ENCODE data around the gene ZNF644.

GRCh38 chr1:90936061-90936460 is 85.8 kb downstream of the ZNF644 start:
- TF ChIP-seq CTCF (IDR thresholded peaks at IDR 0.05), result no peak
- TF ChIP-seq EZH2 (IDR thresholded peaks at IDR 0.05; ENCODE audit: borderline replicate concordance, insufficient read depth, low read depth, low read length, poor library complexity, severe bottlenecking), result no peak
